K562 (cell line): ENCODE measurements around the gene DUSP3. TPM values are rescaled to one million over a fixed set of nuclear protein-coding genes. Genes with fewer than 3 reads are reported as not detected.

Source experiments
- ATAC-seq: fragments of 200-7000 bp; cut with Tn5 transposase; 3 replicates; pipeline ENCODE4 v1.9.1; 2020; ENCODE audit warnings: moderate library complexity
- BruUV-seq: library from RNA; stranded (reverse); fragments of 400-500 nt; replicated peaks from 2 replicates; lab custom pipeline; 2021; lab: Mats Ljungman, UMichigan
- CTCF ChIA-PET: fragments of 300-600 bp; formaldehyde crosslinking; extraction: SDS; loops from one replicate; lab custom pipeline; 2021; ENCODE audit warnings: low intra/inter-chr PET ratio; lab: Yijun Ruan, JAX
- POLR2A ChIA-PET: fragments of 300-600, 350-650 bp; sonication (Branson Sonifier 250); formaldehyde crosslinking; extraction: SDS; loops from one replicate; lab custom pipeline; 2021; ENCODE audit warnings: antibody characterized with exemption, inconsistent platforms; lab: Yijun Ruan, JAX
- DNase-seq, 4 experiments: peaks; one replicate each; pipeline versions ENCODE4 v3.0.0 to v3.0.0-alpha.2; 2011 to 2018; ENCODE audit warnings: low spot score in 3 of 4, mixed read lengths in 3 of 4; ENCODE audit errors: extremely low read depth in 1 of 4
- FAIRE-seq: peaks from 2 replicates; lab custom pipeline; 2011; peaks lifted over from hg19 to GRCh38; lab: Jason Lieb, UNC
- H2AFZ ChIP-seq: 2 replicates; pipeline ENCODE4 v1.6.0; 2011; ENCODE audit warnings: low read depth, low read length, control low read depth, inconsistent platforms
- H3K27ac ChIP-seq: fragments of 200-600 bp; 3 replicates; pipeline ENCODE4 v1.8.0; 2011; ENCODE audit warnings: low read depth, mild to moderate bottlenecking, control low read depth, inconsistent platforms, low read length, moderate library complexity, mixed read lengths; ENCODE audit errors: extremely low read depth
- H3K27me3 ChIP-seq, 2 experiments: fragments of 300-600 bp in 1 of 2; 2 replicates in 1 of 2; 3 replicates in 1 of 2; pipeline versions ENCODE4 v1.6.0 to v1.8.0; 2011; ENCODE audit warnings: inconsistent platforms in 2 of 2, low read length in 2 of 2, mild to moderate bottlenecking in 1 of 2, mixed read lengths in 1 of 2, moderate library complexity in 1 of 2; ENCODE audit not compliant: control insufficient read depth in 2 of 2, insufficient read depth in 2 of 2
- H3K36me3 ChIP-seq: fragments of 300-600 bp; 3 replicates; pipeline ENCODE4 v1.8.0; 2011; ENCODE audit warnings: mild to moderate bottlenecking, low read length, inconsistent platforms; ENCODE audit not compliant: control insufficient read depth, insufficient read depth
- H3K4me1 ChIP-seq, 2 experiments: fragments of 200-600 bp in 1 of 2; replicated peaks in 1 of 2; 2 replicates in 1 of 2; 3 replicates in 1 of 2; pipeline versions ENCODE4 v1.5.1 to v1.8.0; 2011; ENCODE audit warnings: inconsistent platforms in 2 of 2, low read length in 2 of 2, mild to moderate bottlenecking in 1 of 2, mixed read lengths in 1 of 2, moderate library complexity in 1 of 2; ENCODE audit not compliant: control insufficient read depth in 2 of 2, insufficient read depth in 2 of 2
- H3K4me2 ChIP-seq: 2 replicates; pipeline ENCODE4 v1.6.1; 2011; ENCODE audit warnings: low read length, control low read depth, inconsistent platforms, mixed read lengths; ENCODE audit not compliant: insufficient read depth
- H3K4me3 ChIP-seq: fragments of 200-600 bp; sonication (generic), shearing (Covaris generic); 2 replicates; pipeline ENCODE4 v1.5.1; 2016; ENCODE audit warnings: control low read depth, inconsistent platforms
- H3K79me2 ChIP-seq: fragments of 200-600 bp; 3 replicates; pipeline ENCODE4 v1.8.0; 2011; ENCODE audit warnings: low read length, inconsistent platforms; ENCODE audit not compliant: control insufficient read depth, insufficient read depth
- H3K9ac ChIP-seq, 2 experiments: 2 replicates each; pipeline versions ENCODE4 v1.6.0 to v1.6.1; 2011; ENCODE audit warnings: low read depth in 2 of 2, low read length in 2 of 2, control low read depth in 1 of 2, inconsistent platforms in 1 of 2, mild to moderate bottlenecking in 1 of 2, mixed read lengths in 1 of 2; ENCODE audit not compliant: insufficient read depth in 1 of 2
- H3K9me1 ChIP-seq: one replicate; pipeline ENCODE4 v1.6.0; 2011; ENCODE audit warnings: inconsistent platforms, mild to moderate bottlenecking, low read length, moderate library complexity; ENCODE audit not compliant: control insufficient read depth, insufficient read depth
- H3K9me3 ChIP-seq: replicated peaks from 2 replicates; pipeline ENCODE4 v1.5.1; 2011; ENCODE audit warnings: low read depth, low read length, inconsistent platforms; ENCODE audit not compliant: control insufficient read depth, insufficient read depth
- H4K20me1 ChIP-seq: replicated peaks from 2 replicates; pipeline ENCODE4 v1.6.1; 2011; ENCODE audit warnings: low read length, inconsistent platforms, mixed read lengths; ENCODE audit not compliant: control insufficient read depth, insufficient read depth
- ARID3B ChIP-seq: fragments of 250-450 bp; sonication (Bioruptor Pico); IDR thresholded peaks from 2 replicates; pipeline ENCODE4 v1.4.0; 2020; ENCODE audit warnings: borderline replicate concordance
- MYC ChIP-seq, 2 experiments: fragments of 250-450 bp in 1 of 2; sonication (Bioruptor Pico) in 1 of 2; IDR thresholded peaks; 2 replicates each; pipeline versions ENCODE4 v1.5.1 to v1.6.1; 2012 to 2021; ENCODE audit warnings: low read depth in 2 of 2, borderline replicate concordance in 1 of 2, improper control_type of control experiment in 1 of 2, low read length in 1 of 2, mild to moderate bottlenecking in 1 of 2, moderate library complexity in 1 of 2
- NR1H2 ChIP-seq: sonication (generic); formaldehyde crosslinking; IDR thresholded peaks from 2 replicates; pipeline ENCODE4 v1.4.0; 2020; ENCODE audit warnings: mild to moderate bottlenecking, missing genetic modification reagents
- RCOR1 ChIP-seq, 2 experiments: IDR thresholded peaks; 2 replicates each; pipeline ENCODE4 v1.6.1; 2012; ENCODE audit warnings: low read depth in 2 of 2, low read length in 2 of 2, borderline replicate concordance in 1 of 2, improper control_type of control experiment in 1 of 2
- SMC3 ChIP-seq: conservative IDR thresholded peaks from 2 replicates; pipeline ENCODE4 v1.6.1; 2011; ENCODE audit warnings: low read depth, low read length, improper control_type of control experiment; ENCODE audit not compliant: insufficient read depth
- SRF ChIP-seq, 2 experiments: fragments of 250-450, 450-650 bp in 1 of 2; sonication (Bioruptor Pico) in 1 of 2; sonication (generic) in 1 of 2; formaldehyde crosslinking; IDR thresholded peaks; 2 replicates each; pipeline versions ENCODE4 v1.5.0 to v1.5.1; 2020 to 2022; ENCODE audit warnings: mild to moderate bottlenecking in 1 of 2, missing genetic modification reagents in 1 of 2
- STAG1 ChIP-seq: sonication (generic); formaldehyde crosslinking; IDR thresholded peaks from 2 replicates; pipeline ENCODE4 v1.5.0; 2020; ENCODE audit warnings: missing genetic modification reagents, borderline replicate concordance
- ZFP36 ChIP-seq: fragments of 150-350 bp; IDR thresholded peaks from 2 replicates; pipeline ENCODE4 v1.6.1; 2018; ENCODE audit warnings: low read length, low read depth; ENCODE audit not compliant: partially characterized antibody
- WGBS: fragments of 100-300 bp; shearing (Covaris generic); methylation state at CpG from one replicate; pipeline ENCODE4 v1.1.6; 2016; ENCODE audit warnings: low coverage, mixed read lengths; ENCODE audit not compliant: insufficient coverage; ENCODE audit errors: missing lambda C conversion rate; 5-methylcytosine and 5-hydroxymethylcytosine counted together
- in situ Hi-C: fragments of 300-500 bp; cut with MboI; formaldehyde crosslinking; loops from 4 replicates; pipeline ENCODE4 v1.15.0; 2018; ENCODE audit warnings: inconsistent platforms, mixed read lengths
- intact Hi-C: fragments of 100-400 bp; cut with micrococcal nuclease; formaldehyde crosslinking; loops from 2 replicates; pipeline ENCODE4 v1.14.2; 2022
- polyA plus RNA-seq, 8 experiments: library from polyadenylated mRNA; depleted of rRNA in 4 of 8; stranded (reverse) in 5 of 8; unstranded in 3 of 8; fragments of >200 nt; fragmentation: Nextera tagmentation in 2 of 8; fragmentation: Illumina TruSeq in 1 of 8; extraction: Ambion mirVana in 2 of 8; extraction: Trizol in 1 of 8; gene quantifications; 2 replicates each; pipeline versions ENCODE4 v1.2.1 to v1.2.3, GENCODE V29; 2011 to 2014; ENCODE audit warnings: inconsistent platforms in 1 of 8, missing spikeins in 1 of 8
- total RNA-seq, 7 experiments: library from RNA; depleted of rRNA in 6 of 7; stranded (reverse); fragments of >200 nt in 6 of 7; fragmentation: Illumina TruSeq in 2 of 7; extraction: Trizol in 2 of 7; gene quantifications; 2 replicates each; pipeline versions ENCODE4 v1.2.1 to v1.2.3, GENCODE V29; 2011 to 2021; ENCODE audit warnings: low replicate concordance in 1 of 7
- TF ChIP-seq, protein P1 (sequence below): sonication (generic); formaldehyde crosslinking; IDR thresholded peaks from 2 replicates; pipeline ENCODE4 v1.8.0; 2023; ENCODE audit warnings: missing genetic modification reagents, mild to moderate bottlenecking, borderline replicate concordance

The DUSP3 gene
- total and polyA plus RNA-seq, 9 of the 15 experiments (the other 6 are each of a cell fraction or from before 2014, with no cell fraction given) = 4.1 to 19.8 (median 12.3) TPM

DNA sequence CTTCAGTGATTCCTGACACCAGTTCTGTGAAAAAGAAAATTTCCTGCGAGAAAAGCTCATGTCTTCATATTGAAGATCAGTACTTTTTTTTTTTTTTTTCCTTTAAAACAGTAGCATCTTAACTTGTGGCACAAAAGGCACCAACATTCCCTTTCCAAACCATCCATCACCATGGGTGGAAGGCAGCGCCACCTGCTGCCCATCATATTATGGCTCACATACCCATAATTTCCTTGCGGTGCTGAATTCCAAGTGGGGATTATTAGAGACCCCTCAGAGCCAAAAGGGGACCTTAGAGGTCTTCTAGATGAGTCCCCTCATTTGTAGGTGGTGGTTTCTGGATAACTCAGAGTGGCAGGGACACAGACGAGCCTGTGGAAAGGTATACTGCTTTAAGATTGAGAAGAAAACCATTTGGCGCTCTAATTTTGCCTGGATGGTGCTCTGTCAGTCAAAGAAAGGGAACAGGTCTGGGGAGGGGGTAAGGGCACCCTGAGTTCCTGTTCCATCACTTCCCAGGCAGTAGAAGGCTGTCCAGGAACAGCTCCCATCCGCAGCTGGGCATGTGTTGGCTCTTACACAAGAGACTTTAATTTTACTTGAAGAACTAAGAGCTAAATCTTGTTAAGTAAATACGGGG lies 12.2 kb downstream of the DUSP3 start (continued):
- TF ChIP-seq ARID3B = no peak

DNA sequence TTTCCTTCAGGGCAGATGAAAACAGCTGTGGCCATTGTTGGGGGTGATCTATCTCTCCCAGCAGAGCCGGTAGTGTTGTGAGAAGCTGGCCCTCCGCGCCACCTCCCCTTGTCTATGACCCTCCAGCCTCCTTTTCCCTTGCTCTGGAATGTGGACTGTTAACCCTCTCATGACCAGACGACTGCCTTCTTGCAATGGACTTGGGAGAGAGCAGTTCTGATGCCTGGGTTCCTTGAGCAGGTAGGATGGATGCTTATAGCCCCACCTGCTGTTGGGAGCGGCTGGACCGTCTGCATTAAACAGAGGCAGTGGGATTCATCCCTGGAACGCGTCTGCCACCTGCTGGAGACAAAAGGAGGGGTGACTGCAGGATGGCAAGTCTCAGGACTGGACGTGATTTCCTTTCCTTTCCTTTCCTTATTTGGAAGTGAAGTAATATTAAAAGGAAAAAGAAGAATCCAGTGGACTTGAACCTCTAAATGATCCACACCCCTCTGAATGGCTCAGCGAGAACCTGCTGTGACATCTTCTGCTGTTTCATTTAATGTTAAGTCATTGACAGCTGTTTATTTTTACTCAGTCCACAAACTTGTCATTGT lies 18.4 kb downstream of the DUSP3 start:
- CTCF ChIA-PET = interaction anchor here (0.6 to 11.2 kb wide), 11 partner anchors 47 to 240 kb away, joined by 3 to 310 read pairs (median 3); no protein-coding TSS in a partner anchor
- in situ Hi-C loops = loop anchor here (5.0 kb wide), 2 partner anchors 73 to 183 kb away; no protein-coding TSS in a partner anchor
- WGBS = 7% methylated on average over 9 of the region's 10 CpGs
- peak; percentile 51; the same call in 1 of the 2 replicates for TF ChIP-seq MYC (IDR thresholded peaks at IDR 0.05; ENCODE audit: low read depth, low read length)
- no peak for TF ChIP-seq MYC (CRISPR knock-in tag; IDR thresholded peaks at IDR 0.05; ENCODE audit: borderline replicate concordance, low read depth)
- peak; percentile 51 to 83; a peak in 3 of 4 replicates for TF ChIP-seq RCOR1 (IDR thresholded peaks at IDR 0.05; ENCODE audit: borderline replicate concordance in 1 of 2, low read depth in 2 of 2, low read length in 2 of 2)
- peak; percentile 100 for TF ChIP-seq SMC3
- TF ChIP-seq, protein P1, sequence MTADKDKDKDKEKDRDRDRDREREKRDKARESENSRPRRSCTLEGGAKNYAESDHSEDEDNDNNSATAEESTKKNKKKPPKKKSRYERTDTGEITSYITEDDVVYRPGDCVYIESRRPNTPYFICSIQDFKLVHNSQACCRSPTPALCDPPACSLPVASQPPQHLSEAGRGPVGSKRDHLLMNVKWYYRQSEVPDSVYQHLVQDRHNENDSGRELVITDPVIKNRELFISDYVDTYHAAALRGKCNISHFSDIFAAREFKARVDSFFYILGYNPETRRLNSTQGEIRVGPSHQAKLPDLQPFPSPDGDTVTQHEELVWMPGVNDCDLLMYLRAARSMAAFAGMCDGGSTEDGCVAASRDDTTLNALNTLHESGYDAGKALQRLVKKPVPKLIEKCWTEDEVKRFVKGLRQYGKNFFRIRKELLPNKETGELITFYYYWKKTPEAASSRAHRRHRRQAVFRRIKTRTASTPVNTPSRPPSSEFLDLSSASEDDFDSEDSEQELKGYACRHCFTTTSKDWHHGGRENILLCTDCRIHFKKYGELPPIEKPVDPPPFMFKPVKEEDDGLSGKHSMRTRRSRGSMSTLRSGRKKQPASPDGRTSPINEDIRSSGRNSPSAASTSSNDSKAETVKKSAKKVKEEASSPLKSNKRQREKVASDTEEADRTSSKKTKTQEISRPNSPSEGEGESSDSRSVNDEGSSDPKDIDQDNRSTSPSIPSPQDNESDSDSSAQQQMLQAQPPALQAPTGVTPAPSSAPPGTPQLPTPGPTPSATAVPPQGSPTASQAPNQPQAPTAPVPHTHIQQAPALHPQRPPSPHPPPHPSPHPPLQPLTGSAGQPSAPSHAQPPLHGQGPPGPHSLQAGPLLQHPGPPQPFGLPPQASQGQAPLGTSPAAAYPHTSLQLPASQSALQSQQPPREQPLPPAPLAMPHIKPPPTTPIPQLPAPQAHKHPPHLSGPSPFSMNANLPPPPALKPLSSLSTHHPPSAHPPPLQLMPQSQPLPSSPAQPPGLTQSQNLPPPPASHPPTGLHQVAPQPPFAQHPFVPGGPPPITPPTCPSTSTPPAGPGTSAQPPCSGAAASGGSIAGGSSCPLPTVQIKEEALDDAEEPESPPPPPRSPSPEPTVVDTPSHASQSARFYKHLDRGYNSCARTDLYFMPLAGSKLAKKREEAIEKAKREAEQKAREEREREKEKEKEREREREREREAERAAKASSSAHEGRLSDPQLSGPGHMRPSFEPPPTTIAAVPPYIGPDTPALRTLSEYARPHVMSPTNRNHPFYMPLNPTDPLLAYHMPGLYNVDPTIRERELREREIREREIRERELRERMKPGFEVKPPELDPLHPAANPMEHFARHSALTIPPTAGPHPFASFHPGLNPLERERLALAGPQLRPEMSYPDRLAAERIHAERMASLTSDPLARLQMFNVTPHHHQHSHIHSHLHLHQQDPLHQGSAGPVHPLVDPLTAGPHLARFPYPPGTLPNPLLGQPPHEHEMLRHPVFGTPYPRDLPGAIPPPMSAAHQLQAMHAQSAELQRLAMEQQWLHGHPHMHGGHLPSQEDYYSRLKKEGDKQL (CRISPR knock-in tag) = no peak
- peak; percentile 94; the same call in 1 of the 2 replicates for TF ChIP-seq STAG1
- peak; percentile 37 for TF ChIP-seq ZFP36
- no peak for TF ChIP-seq NR1H2 (CRISPR knock-in tag)
- TF ChIP-seq SRF (CRISPR knock-in tag; IDR thresholded peaks at IDR 0.05) = peak in 1 of 2 experiments; percentile 93; a peak in 3 of 4 replicates

More for the DNA sequence above, 18.4 kb downstream of the DUSP3 start:
- BruUV-seq = no TSS peak
- Histone ChIP-seq H3K27me3 (peaks cover 19 to 59% of the 10 kb centered on the region in 2 experiments), H2AFZ (no peak overlapping the region), H3K79me2 (no peaks in the 10 kb centered on the region), H3K9me3 (no peaks in the 10 kb centered on the region), H3K36me3 (no peaks in the 10 kb centered on the region), H3K27ac (no peak overlapping the region), H4K20me1 (peaks cover 3% of the 10 kb centered on the region; the same call in 1 of the 2 replicates), H3K4me2 (no peak overlapping the region), H3K9me1 (no peaks in the 10 kb centered on the region), H3K4me3 (no peak overlapping the region), H3K9ac (no peak overlapping the region), H3K4me1 (peaks cover 0 to 8% of the 10 kb centered on the region in 2 experiments; a peak in 2 of 5 replicates)
- POLR2A ChIA-PET = interaction anchor here (0.7 to 1.6 kb wide), 4 partner anchors 15 to 81 kb away, joined by 3 to 5 read pairs (median 4); no protein-coding TSS in a partner anchor
- peak; percentile 100 for FAIRE-seq
- DNase-seq = peak; percentile 91 to 92 (median 92)
- peak; percentile 98 for ATAC-seq
- intact Hi-C loops = loop anchor here (1.0 kb wide), 2 partner anchors 66 to 183 kb away; no protein-coding TSS in a partner anchor
